ENCODE data around the gene PTPRN2. TPM values are rescaled to one million over a fixed set of nuclear protein-coding genes. Genes with fewer than 3 reads are reported as not detected.
A peak's percentile ranks its signal among the peaks of the same experiment; 100 is the strongest.

Gene PTPRN2
- total and polyA plus RNA-seq, 2 donors from 2014 or later, result 4.8 to 6.2 TPM

DNA sequence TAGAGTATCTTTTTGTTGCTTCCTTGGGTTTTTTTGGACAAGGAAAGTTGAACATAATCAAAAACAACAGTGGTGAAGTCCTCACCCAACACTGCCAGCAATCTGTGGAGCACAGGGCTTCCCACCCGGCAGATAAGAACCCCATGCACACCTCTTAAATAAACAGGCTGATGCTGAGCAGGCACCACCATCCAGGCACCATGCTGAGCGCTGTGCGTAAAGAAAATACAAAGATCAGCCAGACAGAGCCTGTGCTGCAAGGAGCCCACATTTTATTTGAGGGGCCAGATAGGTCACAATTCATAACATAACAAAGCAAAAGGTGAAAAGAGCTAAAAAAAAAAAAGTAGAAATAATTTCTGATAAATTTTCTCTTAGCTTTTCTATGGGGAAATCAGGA lies 231.2 kb downstream of the PTPRN2 start:
- TF ChIP-seq, protein P1, sequence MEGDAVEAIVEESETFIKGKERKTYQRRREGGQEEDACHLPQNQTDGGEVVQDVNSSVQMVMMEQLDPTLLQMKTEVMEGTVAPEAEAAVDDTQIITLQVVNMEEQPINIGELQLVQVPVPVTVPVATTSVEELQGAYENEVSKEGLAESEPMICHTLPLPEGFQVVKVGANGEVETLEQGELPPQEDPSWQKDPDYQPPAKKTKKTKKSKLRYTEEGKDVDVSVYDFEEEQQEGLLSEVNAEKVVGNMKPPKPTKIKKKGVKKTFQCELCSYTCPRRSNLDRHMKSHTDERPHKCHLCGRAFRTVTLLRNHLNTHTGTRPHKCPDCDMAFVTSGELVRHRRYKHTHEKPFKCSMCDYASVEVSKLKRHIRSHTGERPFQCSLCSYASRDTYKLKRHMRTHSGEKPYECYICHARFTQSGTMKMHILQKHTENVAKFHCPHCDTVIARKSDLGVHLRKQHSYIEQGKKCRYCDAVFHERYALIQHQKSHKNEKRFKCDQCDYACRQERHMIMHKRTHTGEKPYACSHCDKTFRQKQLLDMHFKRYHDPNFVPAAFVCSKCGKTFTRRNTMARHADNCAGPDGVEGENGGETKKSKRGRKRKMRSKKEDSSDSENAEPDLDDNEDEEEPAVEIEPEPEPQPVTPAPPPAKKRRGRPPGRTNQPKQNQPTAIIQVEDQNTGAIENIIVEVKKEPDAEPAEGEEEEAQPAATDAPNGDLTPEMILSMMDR (IDR thresholded peaks at IDR 0.05; ENCODE audit: borderline replicate concordance, extremely low read depth, insufficient read depth), result no peak
- DNase-seq (peak in 1 of 5 donors; percentile 8), FAIRE-seq (no peak)
- no peak overlapping the region for H3K9ac ChIP-seq (ENCODE audit: low read length in 3 of 3)
- no peaks in the 10 kb centered on the region for H3K27me3 ChIP-seq (ENCODE audit: control insufficient read depth, insufficient read depth, low read length)
- H3K27ac ChIP-seq (ENCODE audit: low read depth in 2 of 2, low read length in 2 of 2), result no peak overlapping the region
- H3K4me1 ChIP-seq (ENCODE audit: control insufficient read depth in 2 of 3, insufficient read depth in 2 of 3, low read depth in 1 of 3, low read length in 3 of 3), result no peaks in the 10 kb centered on the region
- no peaks in the 10 kb centered on the region for H3K9me3 ChIP-seq (ENCODE audit: control insufficient read depth in 2 of 3, insufficient read depth in 1 of 3, low read length in 3 of 3)
- H3K4me3 ChIP-seq (ENCODE audit: low read length in 3 of 3), result no peak overlapping the region
- no peaks in the 10 kb centered on the region for H3K36me3 ChIP-seq (ENCODE audit: control insufficient read depth in 2 of 3, insufficient read depth in 3 of 3, low read length in 3 of 3)
- intact Hi-C loops (cut with DNase I), result no loop called here

DNA sequence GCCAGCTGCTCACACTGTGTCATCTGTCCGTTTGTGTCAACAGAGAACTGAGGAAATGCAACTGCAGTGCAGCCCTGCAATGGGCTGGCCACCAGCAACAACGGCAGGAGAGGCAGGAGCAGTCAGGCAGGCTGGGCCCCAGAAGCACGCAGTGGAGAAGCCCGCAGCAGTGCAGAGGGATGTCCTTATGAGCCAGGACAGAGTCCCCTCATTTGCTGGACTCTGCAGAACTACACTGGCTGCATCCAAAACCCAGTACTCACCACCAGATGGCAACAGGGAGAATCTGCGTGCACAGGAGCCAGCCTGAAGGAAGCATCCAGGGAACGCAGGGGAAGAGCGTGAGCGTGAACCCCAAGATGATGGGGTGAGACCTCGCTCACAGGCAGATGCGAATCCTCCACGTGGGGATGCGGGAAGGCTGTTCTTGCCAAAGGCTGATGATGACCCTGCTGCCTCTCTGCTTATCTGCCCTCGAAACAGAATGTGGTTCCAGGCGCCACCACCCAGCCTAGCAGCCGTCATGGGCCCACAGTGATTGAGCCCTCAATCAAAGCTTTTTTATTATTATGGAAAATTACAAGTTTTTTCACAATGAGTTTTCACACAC lies 232.1 kb downstream of the PTPRN2 start:
- intact Hi-C loops (cut with DNase I), result no loop called here
- no peaks in the 10 kb centered on the region for H3K4me1 ChIP-seq (ENCODE audit: control insufficient read depth in 2 of 3, insufficient read depth in 2 of 3, low read depth in 1 of 3, low read length in 3 of 3)
- H3K27ac ChIP-seq (ENCODE audit: low read depth in 2 of 2, low read length in 2 of 2), result no peak overlapping the region
- DNase-seq, result peak in 2 of 5 donors; percentile 11 to 14
- no peaks in the 10 kb centered on the region for H3K9me3 ChIP-seq (ENCODE audit: control insufficient read depth in 2 of 3, insufficient read depth in 1 of 3, low read length in 3 of 3)
- TF ChIP-seq, protein P1 (IDR thresholded peaks at IDR 0.05; ENCODE audit: borderline replicate concordance, extremely low read depth, insufficient read depth), result no peak
- no peak overlapping the region for H3K9ac ChIP-seq (ENCODE audit: low read length in 3 of 3)
- FAIRE-seq, result no peak
- no peaks in the 10 kb centered on the region for H3K36me3 ChIP-seq (ENCODE audit: control insufficient read depth in 2 of 3, insufficient read depth in 3 of 3, low read length in 3 of 3)
- no peaks in the 10 kb centered on the region for H3K27me3 ChIP-seq (ENCODE audit: control insufficient read depth, insufficient read depth, low read length)
- H3K4me3 ChIP-seq (ENCODE audit: low read length in 3 of 3), result no peak overlapping the region

DNA sequence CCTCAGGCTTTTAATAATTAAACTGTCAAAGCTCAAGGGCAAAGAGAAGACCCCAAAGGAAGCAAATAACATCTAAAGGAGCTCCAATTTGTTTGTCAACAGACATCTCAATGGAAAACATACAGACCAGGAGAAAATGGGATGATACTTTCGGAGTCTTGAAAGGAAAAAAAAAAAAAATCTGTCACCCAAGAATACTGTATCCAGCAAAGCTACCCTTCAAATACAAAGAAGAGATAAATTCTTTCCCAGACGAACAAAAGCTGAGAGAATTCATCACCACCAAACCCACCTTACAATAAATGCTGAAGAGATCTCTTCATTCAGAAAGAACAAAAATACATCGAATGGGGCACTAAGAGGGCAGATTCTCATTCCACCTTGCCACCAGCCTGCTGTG lies 232.8 kb downstream of the PTPRN2 start:
- DNase-seq (no peak), FAIRE-seq (no peak)
- no peak overlapping the region for H3K27ac ChIP-seq (ENCODE audit: low read depth in 2 of 2, low read length in 2 of 2)
- H3K27me3 ChIP-seq (ENCODE audit: control insufficient read depth, insufficient read depth, low read length), result no peaks in the 10 kb centered on the region
- H3K9me3 ChIP-seq (ENCODE audit: control insufficient read depth in 2 of 3, insufficient read depth in 1 of 3, low read length in 3 of 3), result no peaks in the 10 kb centered on the region
- no peaks in the 10 kb centered on the region for H3K4me1 ChIP-seq (ENCODE audit: control insufficient read depth in 2 of 3, insufficient read depth in 2 of 3, low read depth in 1 of 3, low read length in 3 of 3)
- intact Hi-C loops (cut with DNase I), result no loop called here
- H3K36me3 ChIP-seq (ENCODE audit: control insufficient read depth in 2 of 3, insufficient read depth in 3 of 3, low read length in 3 of 3), result no peaks in the 10 kb centered on the region
- TF ChIP-seq, protein P1 (IDR thresholded peaks at IDR 0.05; ENCODE audit: borderline replicate concordance, extremely low read depth, insufficient read depth), result no peak
- H3K9ac ChIP-seq (ENCODE audit: low read length in 3 of 3), result no peak overlapping the region
- H3K4me3 ChIP-seq (ENCODE audit: low read length in 3 of 3), result no peak overlapping the region

Measured in kidney (tissue), 14 donors.